Esophagus (tissue), 2 donors: Measurements from ENCODE around the gene DISP2. TPM values are rescaled to one million over a fixed set of nuclear protein-coding genes. Genes with fewer than 3 reads are reported as not detected.

ENCODE experiments used
- H3K27ac ChIP-seq, 2 donors: one replicate each; pipeline ENCODE4 v1.5.1; 2013; ENCODE audit warnings: low read depth in 2 of 2, mild to moderate bottlenecking in 2 of 2, inconsistent platforms in 1 of 2, low read length in 1 of 2, moderate library complexity in 1 of 2
- H3K27me3 ChIP-seq, 2 donors: one replicate each; pipeline ENCODE4 v1.6.1; 2013; ENCODE audit warnings: low read length in 2 of 2, control low read depth in 1 of 2, mild to moderate bottlenecking in 1 of 2; ENCODE audit not compliant: insufficient read depth in 2 of 2, control insufficient read depth in 1 of 2
- H3K36me3 ChIP-seq, 2 donors: one replicate each; pipeline ENCODE4 v1.6.1; 2013; ENCODE audit warnings: low read length in 1 of 2; ENCODE audit not compliant: control insufficient read depth in 2 of 2, insufficient read depth in 2 of 2
- H3K4me1 ChIP-seq, 2 donors: one replicate each; pipeline ENCODE4 v1.6.1; 2013; ENCODE audit warnings: low read length in 1 of 2; ENCODE audit not compliant: control insufficient read depth in 2 of 2, insufficient read depth in 2 of 2
- H3K4me3 ChIP-seq, 2 donors: one replicate each; pipeline ENCODE4 v1.5.1; 2013; ENCODE audit warnings: low read length in 2 of 2, mild to moderate bottlenecking in 2 of 2, low read depth in 1 of 2, moderate library complexity in 1 of 2
- H3K9me3 ChIP-seq, 2 donors: one replicate each; pipeline ENCODE4 v1.6.1; 2013; ENCODE audit warnings: mild to moderate bottlenecking in 2 of 2, low read depth in 1 of 2, low read length in 1 of 2, moderate library complexity in 1 of 2; ENCODE audit not compliant: control insufficient read depth in 2 of 2, insufficient read depth in 1 of 2
- WGBS, 2 donors: extraction: QIAGEN DNeasy Blood & Tissue Kit; methylation state at CpG; one replicate each; pipeline ENCODE4 v1.1.7; 2013; 5-methylcytosine and 5-hydroxymethylcytosine counted together
- polyA plus RNA-seq, 2 donors: library from polyadenylated mRNA; stranded (reverse); fragments of 200-250 nt; gene quantifications; one replicate each; pipeline ENCODE4 v1.2.3, GENCODE V29; 2013
- donor health status: healthy with polysubstance abuse.
- donor health status: Bipolar disorder and iron deficiency.

The DISP2 gene
- polyA plus RNA-seq, 2 donors, result 0.33 to 1.3 TPM

- no peaks in the 10 kb centered on the region for H3K9me3 ChIP-seq
- H3K27me3 ChIP-seq, result no peaks in the 10 kb centered on the region
- peaks cover 0 to under 1% of the 10 kb centered on the region in 2 donors for H3K4me1 ChIP-seq
- no peak overlapping the region for H3K27ac ChIP-seq
- H3K4me3 ChIP-seq, result no peak overlapping the region
- 88 to 91% methylated on average over 10 of the region's 10 CpGs for WGBS, 2 donors
- H3K36me3 ChIP-seq, result peaks cover 8 to 31% of the 10 kb centered on the region in 2 donors
These were observed 57.2 kb downstream of the DISP2 start for GRCh38 chr15:40415226-40415625.

GRCh38 chr15:40416056-40416455 lies 58.0 kb downstream of the DISP2 start:
- H3K36me3 ChIP-seq, result peaks cover 8 to 28% of the 10 kb centered on the region in 2 donors
- no peaks in the 10 kb centered on the region for H3K27me3 ChIP-seq
- H3K9me3 ChIP-seq, result no peaks in the 10 kb centered on the region
- H3K27ac ChIP-seq, result no peak overlapping the region
- WGBS, 2 donors, result 93 to 94% methylated on average over 14 of the region's 14 CpGs
- H3K4me1 ChIP-seq, result peaks cover 0 to 6% of the 10 kb centered on the region in 2 donors
- H3K4me3 ChIP-seq, result no peak overlapping the region

GRCh38 chr15:40418126-40418525 lies 60.1 kb downstream of the DISP2 start:
- peaks cover 4 to 14% of the 10 kb centered on the region in 2 donors for H3K36me3 ChIP-seq
- H3K9me3 ChIP-seq, result no peaks in the 10 kb centered on the region
- no peaks in the 10 kb centered on the region for H3K27me3 ChIP-seq
- 93 to 96% methylated on average over 10 of the region's 10 CpGs for WGBS, 2 donors
- no peak overlapping the region for H3K27ac ChIP-seq
- H3K4me3 ChIP-seq, result no peak overlapping the region
- H3K4me1 ChIP-seq, result peaks cover 0 to 12% of the 10 kb centered on the region in 2 donors

GRCh38 chr15:40420071-40420713 lies 62.2 kb downstream of the DISP2 start:
- Histone ChIP-seq H3K9me3 (no peaks in the 10 kb centered on the region), H3K4me3 (no peak overlapping the region), H3K27ac (no peak overlapping the region), H3K4me1 (peaks cover 0 to 12% of the 10 kb centered on the region in 2 donors), H3K36me3 (peaks cover 4 to 7% of the 10 kb centered on the region in 2 donors), H3K27me3 (no peaks in the 10 kb centered on the region)
- WGBS, 2 donors, result 63 to 79% methylated on average over 11 of the region's 11 CpGs

- H3K4me1 ChIP-seq, result peaks cover 0 to 12% of the 10 kb centered on the region in 2 donors
- WGBS, 2 donors, result 32 to 33% methylated on average over 3 of the region's 3 CpGs
- no peaks in the 10 kb centered on the region for H3K27me3 ChIP-seq
- H3K27ac ChIP-seq, result no peak overlapping the region
- peaks cover under 1 to 4% of the 10 kb centered on the region in 2 donors for H3K36me3 ChIP-seq
- no peaks in the 10 kb centered on the region for H3K9me3 ChIP-seq
- no peak overlapping the region for H3K4me3 ChIP-seq
These were observed 62.8 kb downstream of the DISP2 start for GRCh38 chr15:40420793-40421192.

GRCh38 chr15:40421246-40422157 lies 63.5 kb downstream of the DISP2 start:
- peaks cover 0 to 12% of the 10 kb centered on the region in 2 donors for H3K4me1 ChIP-seq
- no peaks in the 10 kb centered on the region for H3K36me3 ChIP-seq
- no peak overlapping the region for H3K4me3 ChIP-seq
- H3K27me3 ChIP-seq, result no peaks in the 10 kb centered on the region
- H3K9me3 ChIP-seq, result no peaks in the 10 kb centered on the region
- H3K27ac ChIP-seq, result no peak overlapping the region
- WGBS, 2 donors, result 9 to 12% methylated on average over 31 of the region's 31 CpGs

GRCh38 chr15:40424483-40425115 lies 66.6 kb downstream of the DISP2 start:
- no peaks in the 10 kb centered on the region for H3K27me3 ChIP-seq
- 85 to 92% methylated on average over 6 of the region's 6 CpGs for WGBS, 2 donors
- H3K4me3 ChIP-seq, result no peak overlapping the region
- peaks cover 0 to 12% of the 10 kb centered on the region in 2 donors for H3K4me1 ChIP-seq
- no peaks in the 10 kb centered on the region for H3K36me3 ChIP-seq
- no peak overlapping the region for H3K27ac ChIP-seq
- H3K9me3 ChIP-seq, result no peaks in the 10 kb centered on the region

GRCh38 chr15:40425681-40426080 lies 67.7 kb downstream of the DISP2 start:
- no peaks in the 10 kb centered on the region for H3K36me3 ChIP-seq
- H3K27me3 ChIP-seq, result no peaks in the 10 kb centered on the region
- no peak overlapping the region for H3K4me3 ChIP-seq
- H3K27ac ChIP-seq, result no peak overlapping the region
- H3K4me1 ChIP-seq, result peaks cover 0 to 10% of the 10 kb centered on the region in 2 donors
- 94 to 95% methylated on average over 5 of the region's 5 CpGs for WGBS, 2 donors
- no peaks in the 10 kb centered on the region for H3K9me3 ChIP-seq

GRCh38 chr15:40427188-40427587 lies 69.2 kb downstream of the DISP2 start:
- H3K9me3 ChIP-seq, result no peaks in the 10 kb centered on the region
- 88 to 94% methylated on average over 9 of the region's 9 CpGs for WGBS, 2 donors
- no peaks in the 10 kb centered on the region for H3K36me3 ChIP-seq
- H3K27me3 ChIP-seq, result no peaks in the 10 kb centered on the region
- H3K4me1 ChIP-seq, result peaks cover 0 to under 1% of the 10 kb centered on the region in 2 donors
- H3K27ac ChIP-seq, result no peak overlapping the region
- H3K4me3 ChIP-seq, result no peak overlapping the region
